NCI-H128 (cell line): ENCODE measurements around the gene SLC6A1.

Source experiments
- DNase-seq: peaks from one replicate; lab custom pipeline; 2025; ENCODE audit not compliant: unreplicated experiment; lab: John Stamatoyannopoulos, UW

The SLC6A1 gene

DNA sequence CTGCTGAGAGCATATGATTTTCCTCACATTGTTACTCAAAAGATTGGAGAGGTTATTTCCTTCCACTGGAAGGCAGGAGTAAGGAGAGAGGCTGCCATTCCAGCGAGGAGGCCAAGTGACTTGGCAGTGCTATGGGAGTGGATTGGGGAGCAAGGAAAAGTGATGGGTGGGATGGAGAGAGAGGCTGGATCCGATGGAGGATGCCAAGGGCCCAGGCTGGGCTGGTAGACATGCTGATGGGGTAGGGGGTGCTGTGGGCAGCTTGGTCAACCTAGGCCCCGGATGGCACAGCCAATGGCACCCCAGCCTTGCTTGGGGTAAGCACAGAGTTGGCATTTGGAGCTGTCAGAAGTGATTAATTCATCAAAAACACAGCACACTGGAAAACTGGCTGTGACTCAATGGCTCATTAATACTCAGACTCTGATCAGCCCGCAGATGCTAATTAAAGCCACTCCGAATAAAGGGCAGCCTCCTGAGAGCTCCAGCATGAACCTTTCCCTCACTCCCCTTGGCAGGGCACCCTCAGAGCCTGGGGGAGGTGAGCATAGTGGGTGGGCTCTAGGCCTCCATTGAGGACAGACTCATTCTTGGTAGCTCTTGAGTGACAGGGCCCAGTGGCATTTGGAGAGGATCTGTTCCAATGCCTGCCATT, 22.1 kb upstream of the SLC6A1 start:
- DNase-seq = no peak

DNA sequence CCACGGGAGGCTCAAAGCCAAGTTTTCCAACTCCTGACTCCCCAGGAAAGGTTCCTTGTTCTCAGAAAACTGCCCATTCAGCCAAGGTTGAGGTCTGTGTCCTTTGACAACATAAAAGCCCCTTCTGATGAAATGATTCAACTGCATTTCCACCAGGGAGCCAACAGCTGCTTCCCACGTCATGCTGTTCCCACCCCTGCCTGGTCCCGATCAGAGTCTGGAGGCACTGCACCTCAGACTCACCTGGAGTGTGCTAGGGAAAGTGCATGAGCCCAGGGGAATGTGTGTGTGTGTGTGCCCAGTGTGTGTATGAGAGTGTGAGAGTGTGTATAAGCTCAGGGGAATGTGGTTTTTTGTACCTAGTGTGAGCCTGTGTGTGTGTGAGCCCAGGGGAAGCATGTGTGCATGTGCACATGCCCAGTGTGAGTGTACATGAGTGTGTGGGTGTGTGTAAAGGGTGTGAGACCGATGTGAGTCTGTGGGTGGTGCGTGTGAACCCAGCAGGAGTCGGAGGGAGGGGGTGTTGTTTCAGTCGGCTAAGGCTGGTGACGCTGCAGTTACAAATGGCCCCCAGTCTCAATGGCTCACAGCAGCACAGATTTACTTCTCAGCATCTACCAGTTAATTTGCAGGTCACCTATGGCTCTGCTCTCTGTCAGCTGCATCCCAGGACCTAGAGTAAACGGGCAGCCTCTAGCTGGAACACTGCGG, 20.3 kb upstream of the SLC6A1 start:
- DNase-seq = no peak

DNA sequence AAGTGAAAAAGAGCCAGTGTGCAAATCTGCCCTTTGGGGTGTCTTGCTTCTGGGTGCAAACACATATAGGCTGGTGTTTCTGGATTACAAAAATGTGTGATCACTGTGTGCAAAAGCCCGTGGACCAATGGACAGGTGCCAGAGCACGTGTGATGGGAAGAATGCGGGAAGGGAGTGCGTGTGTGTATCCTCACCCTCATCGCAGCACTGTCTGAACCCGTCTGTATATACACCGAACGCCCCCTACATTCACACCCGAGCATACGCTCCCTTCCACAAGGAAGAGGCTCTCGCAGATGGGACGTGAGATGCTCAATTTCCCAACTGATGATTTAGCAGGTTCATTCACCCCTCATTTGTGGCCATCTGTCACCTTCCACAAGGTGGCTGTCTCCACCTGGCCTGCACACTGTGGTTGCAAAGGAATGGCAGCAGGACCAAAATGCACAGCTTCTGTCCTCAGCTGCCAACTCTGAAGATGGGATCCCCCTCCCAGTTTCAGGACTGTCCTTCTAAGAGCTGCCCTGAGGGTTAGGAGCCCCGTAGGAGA, 19.4 kb upstream of the SLC6A1 start:
- DNase-seq = no peak

DNA sequence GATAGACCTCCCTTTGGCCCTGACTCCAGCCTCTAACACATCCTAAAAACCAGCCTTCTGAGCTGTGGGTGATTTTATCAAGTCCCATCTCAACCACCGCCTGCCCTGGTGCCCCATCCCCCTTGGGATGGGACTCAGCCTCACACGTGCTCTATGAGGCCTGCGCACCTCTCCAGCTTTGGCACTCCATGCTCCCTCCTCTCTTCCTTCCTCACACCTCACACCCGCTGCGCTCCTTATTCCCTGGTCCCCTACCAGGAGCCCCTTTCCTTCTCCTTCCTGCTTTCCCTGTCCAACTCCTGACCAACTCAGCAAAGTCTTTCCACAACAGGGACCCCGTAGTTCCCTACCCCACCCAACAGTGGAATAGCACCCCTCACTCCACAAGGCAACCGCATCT, 18.4 kb upstream of the SLC6A1 start:
- DNase-seq = no peak

DNA sequence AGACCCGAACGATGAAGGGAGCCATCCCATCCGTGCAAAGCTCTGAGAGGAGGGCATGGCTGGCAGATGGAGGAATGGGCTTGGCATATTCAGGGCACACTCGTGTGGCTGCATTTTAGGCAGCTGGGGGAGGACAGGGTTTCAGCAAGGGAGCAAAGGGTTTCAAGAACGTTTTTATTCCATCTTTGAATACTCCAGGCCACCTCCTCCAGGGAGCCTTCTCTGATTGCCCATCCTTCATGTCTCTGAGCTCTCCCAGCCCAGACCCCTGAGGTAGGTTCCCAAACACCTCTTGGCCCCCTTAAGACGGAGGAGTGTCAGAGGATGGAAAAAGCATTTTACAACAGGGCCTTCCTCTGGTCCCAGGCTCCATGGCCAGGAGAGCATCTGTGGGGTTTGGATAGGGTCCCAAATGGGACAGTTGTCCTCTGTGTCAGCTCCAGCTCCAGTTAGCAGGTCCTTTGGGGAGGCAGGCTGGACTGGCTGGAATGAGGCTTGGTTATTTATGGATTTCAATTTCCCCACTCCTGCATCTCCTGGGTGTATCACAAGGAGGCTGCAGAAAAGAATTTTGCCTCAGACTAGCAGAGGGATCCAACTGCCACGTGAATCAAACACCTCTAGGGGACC, 17.7 kb upstream of the SLC6A1 start:
- DNase-seq = no peak

DNA sequence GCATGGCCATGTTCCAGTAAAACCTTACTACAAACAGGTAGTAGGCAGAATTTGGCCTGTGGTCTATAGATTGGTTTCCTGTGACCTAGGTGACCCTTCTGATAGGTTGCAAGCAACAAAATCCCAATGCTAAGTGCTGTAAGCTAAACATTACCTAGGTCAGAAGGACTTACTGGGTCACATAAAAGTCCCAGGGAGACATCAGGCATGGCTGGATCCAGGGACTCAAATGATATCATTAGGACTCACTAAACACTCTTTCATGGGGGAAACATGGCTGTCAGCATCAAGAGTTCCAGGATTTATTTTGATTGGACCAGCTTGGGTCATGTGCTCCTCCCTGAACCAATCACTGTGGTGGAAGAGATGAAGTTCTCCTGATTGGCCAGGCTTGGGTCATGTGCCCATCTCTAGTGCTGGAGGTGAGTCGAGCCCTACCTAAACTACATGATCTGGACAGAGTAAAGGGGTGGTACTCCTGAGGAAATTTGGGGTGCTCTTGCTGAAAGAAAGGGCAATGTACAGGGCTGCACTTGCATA, 16.8 kb upstream of the SLC6A1 start:
- no peak for DNase-seq

DNA sequence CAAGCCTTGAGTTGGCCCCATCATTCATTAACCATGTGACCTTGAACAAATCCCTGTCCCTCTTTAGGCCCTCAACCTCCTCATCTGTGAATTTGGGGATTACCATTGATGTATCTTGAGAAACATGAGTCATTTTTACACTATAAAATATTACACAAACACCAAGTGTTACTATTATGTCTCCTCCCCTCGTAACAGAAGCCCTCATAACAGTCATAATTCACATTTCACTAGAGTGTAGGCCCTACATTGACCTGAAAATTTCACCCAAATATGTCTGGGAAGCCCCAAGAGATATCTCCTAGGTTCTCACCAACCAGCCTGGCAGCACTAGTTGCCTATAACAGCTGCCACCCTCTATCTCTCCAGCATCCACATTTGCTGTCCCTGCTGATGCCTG, 15.8 kb upstream of the SLC6A1 start:
- DNase-seq = no peak

DNA sequence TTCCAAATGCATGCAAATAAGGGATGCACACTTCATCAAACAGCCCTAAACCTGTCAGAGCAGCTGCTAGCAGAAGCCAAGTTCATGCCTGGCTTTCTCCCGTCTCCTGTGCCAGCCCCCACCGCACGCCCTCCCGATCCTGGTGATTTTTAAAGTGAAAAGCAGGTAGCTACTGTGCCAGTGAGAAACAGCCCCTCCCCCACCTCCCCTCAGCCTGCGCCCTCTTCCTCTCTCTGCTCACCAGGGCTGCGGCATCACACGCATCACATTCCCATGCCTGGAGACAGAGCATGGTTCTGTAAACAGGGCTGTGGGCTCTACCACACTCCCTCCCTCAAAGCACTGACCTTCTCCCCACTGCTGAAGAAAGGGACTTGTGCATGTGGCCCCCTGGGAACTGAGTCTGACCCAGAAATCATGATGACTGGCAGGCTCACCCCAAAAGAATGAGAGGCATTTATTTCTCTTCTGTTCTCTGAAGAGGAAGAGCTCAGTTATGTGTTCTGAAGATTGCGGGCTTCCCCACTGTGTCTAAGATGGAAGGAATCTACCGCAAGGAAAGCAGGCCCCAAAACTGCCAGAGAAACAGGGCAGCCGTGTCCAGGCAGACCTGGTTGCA, 14.5 kb upstream of the SLC6A1 start:
- no peak for DNase-seq

DNA sequence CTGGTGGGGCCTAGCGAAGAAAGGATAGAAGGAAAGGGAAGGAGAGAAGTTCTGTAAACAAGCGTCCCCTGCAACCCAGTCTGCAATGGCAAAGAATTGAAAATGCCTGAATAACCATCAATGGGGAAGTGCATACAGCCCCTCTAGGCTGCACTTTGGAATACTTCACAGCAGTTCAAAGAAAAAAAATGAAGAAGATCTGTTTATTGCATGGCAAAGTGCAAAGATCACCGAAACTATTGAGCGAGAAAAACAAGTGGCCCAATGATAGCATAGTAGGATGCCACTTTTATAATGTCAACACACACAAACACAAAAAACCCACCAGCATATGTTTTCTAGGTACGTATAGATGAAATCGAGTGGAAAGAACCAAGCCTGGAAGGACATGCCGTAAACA, 13.6 kb upstream of the SLC6A1 start:
- DNase-seq = no peak

DNA sequence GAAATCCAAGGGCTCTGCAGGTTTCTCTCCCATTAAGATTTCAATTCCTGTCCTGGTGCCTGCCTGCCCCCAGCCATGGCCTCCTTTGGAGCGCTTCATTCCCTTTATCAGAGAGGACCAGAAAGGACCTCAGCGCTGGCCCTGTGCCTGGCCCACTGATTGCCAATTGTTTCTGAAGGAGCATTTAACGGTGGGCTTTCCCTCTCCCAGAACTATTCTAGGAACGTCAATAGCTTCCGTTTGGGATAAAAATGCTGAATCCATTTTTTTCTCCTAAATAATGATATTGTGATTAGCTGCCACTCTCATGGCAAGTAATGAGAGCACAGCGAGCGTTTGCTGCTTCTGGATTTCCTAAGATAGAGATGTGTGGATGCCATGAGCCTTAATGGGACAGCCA, 12.2 kb upstream of the SLC6A1 start:
- no peak for DNase-seq

DNA sequence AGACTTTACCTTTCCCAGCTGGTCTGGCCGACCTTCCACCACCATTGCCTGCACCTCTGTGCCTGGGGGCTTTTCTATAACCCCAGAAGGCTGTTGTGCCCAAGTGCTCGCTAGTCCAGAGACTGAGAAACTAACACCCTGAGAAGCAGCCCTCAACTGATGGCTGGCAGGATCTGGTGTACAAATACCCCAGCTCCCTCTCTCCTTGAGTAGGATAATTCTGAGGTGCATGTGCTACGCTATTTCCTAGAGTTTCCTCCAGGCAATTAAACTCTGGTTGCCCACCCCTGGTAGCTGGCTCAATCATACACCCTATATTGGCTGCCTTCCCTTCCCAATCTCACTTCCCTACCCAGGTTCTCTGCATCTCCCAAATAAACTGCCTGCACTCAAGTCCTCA, 11.5 kb upstream of the SLC6A1 start:
- no peak for DNase-seq

DNA sequence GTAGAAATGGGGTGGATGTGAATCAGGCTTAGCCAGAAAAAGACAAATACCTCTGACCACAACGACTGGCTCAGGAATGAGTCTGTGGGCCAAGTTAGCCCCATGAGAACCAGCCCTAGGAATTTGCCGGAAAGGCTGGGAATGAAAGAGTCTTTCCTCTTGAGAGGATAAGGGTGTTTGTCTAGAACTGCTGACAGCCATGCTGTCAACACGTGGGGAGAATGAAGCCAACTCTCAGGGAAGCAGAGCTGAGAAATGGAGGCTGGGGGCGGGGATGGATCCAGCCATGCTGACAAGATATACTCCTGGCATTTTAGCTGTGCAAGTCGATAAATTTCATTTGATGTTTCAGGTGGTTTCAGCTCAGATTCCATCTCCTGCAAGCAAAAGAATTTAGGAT, 10.6 kb upstream of the SLC6A1 start:
- no peak for DNase-seq

DNA sequence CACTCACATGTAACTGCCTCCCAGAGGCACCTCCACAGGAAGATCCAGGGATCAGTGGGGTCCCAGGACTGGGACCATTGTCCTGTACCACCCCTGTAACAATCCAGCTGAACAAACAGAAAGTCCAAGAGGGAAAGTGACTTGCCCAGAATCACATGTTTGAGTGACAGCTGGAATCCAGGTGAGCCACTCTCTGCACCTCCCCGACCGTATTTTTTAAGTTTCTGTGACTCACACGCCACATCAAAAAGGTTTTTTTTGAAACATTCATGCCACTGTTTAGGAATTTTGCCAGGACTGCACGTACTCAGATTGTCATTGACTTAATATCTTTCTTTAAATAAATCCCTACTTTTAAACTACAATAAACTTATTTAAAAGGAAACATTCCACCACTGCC, 9.8 kb upstream of the SLC6A1 start:
- DNase-seq = no peak

DNA sequence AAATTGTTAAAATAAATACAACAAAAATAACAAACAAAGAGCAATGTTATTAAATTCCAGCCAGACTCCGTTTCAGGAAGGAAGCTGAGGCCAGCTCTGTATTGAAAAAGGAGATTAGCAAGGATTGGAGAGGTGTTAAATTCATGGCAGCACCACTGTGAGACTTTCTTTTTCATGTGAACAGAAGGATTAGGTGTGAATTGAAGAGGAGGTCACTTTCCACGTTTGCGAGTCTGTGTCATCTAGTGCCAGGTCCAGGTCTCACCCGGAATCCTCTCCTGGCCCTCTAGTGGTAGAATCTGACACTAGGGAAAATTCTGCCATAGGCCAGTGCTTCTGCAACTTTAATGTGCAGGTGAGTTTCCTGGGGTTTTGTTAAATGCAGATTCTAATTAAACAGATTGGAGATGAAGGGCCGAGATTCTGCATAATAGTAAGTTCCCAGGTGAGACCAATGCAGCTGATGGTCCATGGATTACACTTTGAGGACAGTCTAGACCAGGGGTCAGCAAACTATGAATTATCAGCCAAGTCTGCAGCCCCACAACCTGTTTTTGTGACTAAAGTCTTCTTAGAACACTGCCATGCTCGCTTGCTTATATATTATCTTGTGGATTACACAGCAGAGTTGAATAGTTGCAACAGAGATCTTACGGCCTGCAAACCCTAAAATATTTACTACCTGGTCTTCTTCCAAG, 9.2 kb upstream of the SLC6A1 start:
- DNase-seq = no peak

DNA sequence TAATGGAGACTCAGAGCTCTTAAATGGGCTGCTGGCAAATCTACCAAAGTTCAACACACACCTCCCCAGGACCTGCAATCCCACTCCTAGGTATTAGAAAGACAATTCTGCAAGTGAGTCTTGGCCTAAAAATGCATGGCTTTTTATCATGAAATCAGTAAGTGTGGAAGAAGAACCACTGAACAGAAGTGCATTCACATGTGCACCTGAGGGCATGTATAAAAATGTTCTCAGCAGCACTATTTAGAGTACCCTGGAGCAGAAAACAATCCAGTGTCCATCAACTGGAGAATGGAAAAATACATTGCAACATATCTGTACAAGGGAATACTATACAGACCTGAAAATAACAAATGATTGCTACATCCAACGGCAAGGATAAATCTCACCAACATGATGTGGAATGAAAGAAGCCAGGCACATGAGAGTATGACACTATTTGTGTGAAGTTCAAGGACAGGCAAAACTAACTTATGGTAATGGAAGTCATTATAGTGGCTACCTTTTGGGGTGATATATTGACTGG, 8.1 kb upstream of the SLC6A1 start:
- no peak for DNase-seq

DNA sequence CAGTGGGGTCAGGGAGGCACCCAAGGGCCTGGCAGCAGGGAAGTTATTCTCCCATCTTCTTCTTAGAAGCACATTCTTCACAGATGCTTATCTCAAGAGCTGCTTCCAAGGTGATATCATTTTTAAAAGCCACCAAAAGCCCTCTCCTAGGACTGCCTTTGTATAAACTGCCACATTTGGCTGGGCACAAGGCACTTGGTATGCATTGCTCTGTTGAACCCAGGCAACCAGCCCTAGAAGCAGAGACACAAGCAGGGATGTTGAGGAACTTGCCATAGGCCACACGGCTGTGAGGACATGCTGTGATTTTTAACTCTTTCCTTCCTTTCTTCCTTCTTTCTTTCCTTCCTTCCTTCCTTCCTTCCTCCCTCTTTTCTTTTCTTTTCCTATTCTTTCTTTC, 7.4 kb upstream of the SLC6A1 start:
- DNase-seq = no peak

DNA sequence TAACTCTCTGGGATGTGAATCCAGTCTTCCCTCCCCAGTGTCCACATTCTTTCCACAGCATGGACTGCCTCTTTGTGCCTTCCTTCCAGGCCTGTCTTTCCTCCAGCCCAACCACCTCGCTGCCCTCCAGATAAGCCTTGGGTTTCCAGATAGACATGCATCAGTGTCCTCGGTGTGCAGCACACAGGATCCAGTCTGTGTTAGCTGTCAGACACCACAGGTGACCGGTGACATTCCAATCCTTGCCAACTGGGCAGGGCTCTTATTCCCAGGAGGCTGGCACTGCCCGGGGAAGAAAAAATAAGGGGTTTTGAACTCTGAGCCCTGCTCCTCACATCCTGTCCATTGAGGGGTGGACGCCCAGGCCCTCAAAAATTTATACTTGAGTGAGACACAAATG, 6.0 kb upstream of the SLC6A1 start:
- no peak for DNase-seq

DNA sequence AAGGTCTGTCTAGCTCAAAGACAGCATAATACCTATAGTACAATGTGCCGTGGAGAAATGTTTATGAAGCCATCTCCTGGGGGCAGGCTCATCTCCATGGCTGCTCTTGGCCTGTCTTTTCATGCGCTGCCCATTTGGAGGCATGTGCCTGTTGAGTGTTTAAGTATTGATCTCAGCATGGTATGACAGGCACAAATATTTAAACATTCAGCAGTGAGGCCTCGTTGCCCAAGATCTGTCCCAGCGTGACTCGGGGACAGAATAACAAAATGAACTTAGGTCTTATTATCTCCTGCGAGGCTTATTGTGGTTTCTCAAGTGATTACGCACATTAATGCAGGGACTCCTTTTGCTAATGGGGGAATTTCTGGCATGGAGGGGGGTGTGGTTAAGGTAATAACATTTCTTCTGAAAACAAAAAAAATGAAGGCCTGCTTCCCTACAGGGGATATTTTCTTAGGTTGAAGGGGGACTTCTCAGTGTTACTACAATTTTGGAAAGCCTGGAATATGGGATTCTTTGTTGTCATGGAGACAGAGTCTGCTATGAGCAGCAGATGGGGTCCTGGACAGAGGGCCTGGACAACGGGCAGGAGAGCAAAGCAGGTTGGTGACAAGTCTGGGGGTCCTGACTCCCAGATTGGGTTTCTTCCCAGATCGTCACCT, 4.4 kb upstream of the SLC6A1 start:
- no peak for DNase-seq

DNA sequence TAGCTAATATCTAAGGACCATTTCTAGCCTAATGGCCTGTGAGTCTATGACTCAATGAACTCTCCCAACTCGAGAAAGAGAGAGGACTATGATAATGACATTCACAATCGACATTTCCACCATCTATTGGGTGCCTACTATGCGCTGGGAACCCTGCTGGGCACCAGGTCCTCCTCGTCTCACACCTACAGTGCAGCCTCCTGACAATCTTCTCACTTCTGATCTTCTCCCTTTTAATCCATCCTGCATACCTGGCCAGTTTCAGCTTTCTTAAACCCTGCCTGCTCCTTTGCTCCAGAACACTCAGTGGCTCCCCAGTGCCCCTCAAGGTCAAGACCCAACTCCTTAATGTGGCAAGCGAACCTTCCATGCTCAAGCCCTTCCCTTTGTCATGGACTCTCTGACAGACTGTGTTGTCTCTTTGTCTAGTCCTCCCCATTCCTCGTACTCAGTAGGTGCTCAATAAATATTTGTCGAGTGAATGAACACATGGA, 3.5 kb upstream of the SLC6A1 start:
- no peak for DNase-seq
